MM.1S (cell line): ENCODE results near the gene GMPPA.

Experiments
- CTCF ChIP-seq: fragments of 300-600 bp; sonication (generic); IDR thresholded peaks from 2 replicates; pipeline ENCODE4 v1.5.1; 2016; ENCODE audit warnings: antibody characterized with exemption, low read length, mixed read lengths
- EZH2phosphoT487 ChIP-seq: fragments of 300-600 bp; sonication (generic); IDR thresholded peaks from 2 replicates; pipeline ENCODE4 v1.6.1; 2018; ENCODE audit warnings: antibody characterized with exemption, low read length

- TF ChIP-seq CTCF (no peak), EZH2phosphoT487 (no peak)
Measured at GRCh38 chr2:219489315-219489714, 9.4 kb upstream of the GMPPA start.
